Neural cell (in vitro differentiated cells): Measurements from ENCODE around the gene LPCAT1. TPM values are rescaled to one million over a fixed set of nuclear protein-coding genes. Genes with fewer than 3 reads are reported as not detected.
"Not testable (repeated sequence)": the region's sequence is repeated elsewhere in the genome, so short reads cannot be mapped to it uniquely, and the experiment has no call there.

ENCODE experiments used
- H2AFZ ChIP-seq: fragments of 200-600, 300-800 bp; sonication (generic), shearing (Covaris generic); 2 replicates; pipeline ENCODE4 v1.6.0; 2014; ENCODE audit warnings: low read depth, mild to moderate bottlenecking, antibody characterized with exemption, low read length, moderate library complexity
- H3F3A ChIP-seq: fragments of 200-600 bp; shearing (Covaris generic); 2 replicates; pipeline ENCODE4 v1.6.1; 2016; ENCODE audit warnings: mild to moderate bottlenecking, moderate library complexity, mixed read lengths, antibody characterized with exemption, low read length; ENCODE audit not compliant: insufficient read depth, poor library complexity, severe bottlenecking
- H3K27ac ChIP-seq: fragments of 200-600, 300-800 bp; sonication (generic), shearing (Covaris generic); 2 replicates; pipeline ENCODE4 v1.5.1; 2014; ENCODE audit warnings: mild to moderate bottlenecking, low read length, moderate library complexity
- H3K27me3 ChIP-seq: fragments of 300-800, 200-600 bp; sonication (generic), shearing (Covaris generic); 2 replicates; pipeline ENCODE4 v1.6.0; 2014; ENCODE audit warnings: mild to moderate bottlenecking, low read depth, low read length, moderate library complexity; ENCODE audit not compliant: insufficient read depth
- H3K36me3 ChIP-seq: fragments of 300-800, 200-600 bp; sonication (generic), shearing (Covaris generic); 2 replicates; pipeline ENCODE4 v1.5.1; 2014; ENCODE audit warnings: mild to moderate bottlenecking, antibody characterized with exemption, low read length, moderate library complexity; ENCODE audit not compliant: insufficient read depth
- H3K4me2 ChIP-seq: fragments of 300-800, 200-600 bp; sonication (generic), shearing (Covaris generic); 2 replicates; pipeline ENCODE4 v1.6.0; 2014; ENCODE audit warnings: mild to moderate bottlenecking, low read length
- H3K4me3 ChIP-seq: fragments of 300-800, 200-600 bp; sonication (generic), shearing (Covaris generic); 2 replicates; pipeline ENCODE4 v1.5.1; 2014; ENCODE audit warnings: mild to moderate bottlenecking, low read length, moderate library complexity
- H3K79me2 ChIP-seq: fragments of 200-600 bp; shearing (Covaris generic); replicated peaks from 2 replicates; pipeline ENCODE4 v1.6.0; 2014; ENCODE audit warnings: mild to moderate bottlenecking, low read length, moderate library complexity; ENCODE audit not compliant: insufficient read depth
- H3K9ac ChIP-seq: fragments of 300-800, 200-600 bp; sonication (generic), shearing (Covaris generic); 2 replicates; pipeline ENCODE4 v1.6.1; 2016; ENCODE audit warnings: mild to moderate bottlenecking, low read length, mixed read lengths
- H3K9me2 ChIP-seq: fragments of 200-600 bp; shearing (Covaris generic); 2 replicates; pipeline ENCODE4 v1.6.1; 2016; ENCODE audit warnings: mild to moderate bottlenecking, low read length, mixed read lengths; ENCODE audit not compliant: insufficient read depth
- H3K9me3 ChIP-seq: fragments of 200-600, 300-800 bp; sonication (generic), shearing (Covaris generic); 2 replicates; pipeline ENCODE4 v1.6.1; 2016; ENCODE audit warnings: mild to moderate bottlenecking, mixed run types, low read length, moderate library complexity, mixed read lengths
- H4K20me1 ChIP-seq: fragments of 200-600 bp; shearing (Covaris generic); 2 replicates; pipeline ENCODE4 v1.6.1; 2016; ENCODE audit warnings: mild to moderate bottlenecking, mixed run types; ENCODE audit not compliant: insufficient read depth
- CTCF ChIP-seq: fragments of 450-650 bp; IDR thresholded peaks from 2 replicates; pipeline ENCODE4 v1.5.1; 2014; ENCODE audit warnings: antibody characterized with exemption, mild to moderate bottlenecking, moderate library complexity; ENCODE audit not compliant: poor library complexity, severe bottlenecking
- EP300 ChIP-seq: fragments of 450-650 bp; conservative IDR thresholded peaks from 2 replicates; pipeline ENCODE4 v1.6.1; 2014; ENCODE audit warnings: antibody characterized with exemption, mild to moderate bottlenecking, moderate library complexity; ENCODE audit not compliant: poor library complexity, severe bottlenecking
- EZH2 ChIP-seq: fragments of 200-600, 300-800 bp; shearing (Covaris generic), sonication (generic); IDR thresholded peaks from 2 replicates; pipeline ENCODE4 v1.6.1; 2014; ENCODE audit warnings: antibody characterized with exemption, low read length, borderline replicate concordance, mild to moderate bottlenecking; ENCODE audit not compliant: insufficient read depth, poor library complexity, severe bottlenecking
- MXI1 ChIP-seq: fragments of 450-650 bp; conservative IDR thresholded peaks from 2 replicates; pipeline ENCODE4 v1.6.1; 2014; ENCODE audit warnings: antibody characterized with exemption, mild to moderate bottlenecking; ENCODE audit not compliant: poor library complexity, severe bottlenecking
- POLR2AphosphoS5 ChIP-seq: IDR thresholded peaks from 2 replicates; pipeline ENCODE4 v1.6.1; 2012
- RAD21 ChIP-seq: fragments of 450-650 bp; conservative IDR thresholded peaks from 2 replicates; pipeline ENCODE4 v1.6.1; 2014; ENCODE audit warnings: antibody characterized with exemption, mild to moderate bottlenecking, moderate library complexity
- REST ChIP-seq: IDR thresholded peaks from 2 replicates; pipeline ENCODE4 v1.6.1; 2012; ENCODE audit warnings: borderline replicate concordance
- SMC3 ChIP-seq: fragments of 450-650 bp; conservative IDR thresholded peaks from 2 replicates; pipeline ENCODE4 v1.6.1; 2014; ENCODE audit warnings: antibody characterized with exemption, mild to moderate bottlenecking, moderate library complexity; ENCODE audit not compliant: poor library complexity
- TAF1 ChIP-seq: IDR thresholded peaks from 2 replicates; pipeline ENCODE4 v1.6.1; 2012; ENCODE audit warnings: low read depth
- polyA plus RNA-seq: library from polyadenylated mRNA; depleted of rRNA; stranded (reverse); fragments of >200 nt; gene quantifications from 2 replicates; pipeline ENCODE4 v1.2.3, GENCODE V29; 2014

The LPCAT1 gene
- polyA plus RNA-seq, 1 donor from 2014 or later, result 61.8 TPM

GRCh38 chr5:1570975-1571374 lies 47.2 kb upstream of the LPCAT1 start:
- Histone ChIP-seq H3K4me2 (no peak overlapping the region), H3K4me3 (no peak overlapping the region), H2AFZ (no peak overlapping the region), H3K9ac (no peak overlapping the region), H3K27me3 (no peaks in the 10 kb centered on the region), H3K27ac (no peak overlapping the region), H3K9me2 (no peaks in the 10 kb centered on the region), H4K20me1 (no peaks in the 10 kb centered on the region), H3K36me3 (no peaks in the 10 kb centered on the region), H3K79me2 (no peaks in the 10 kb centered on the region), H3F3A (no peaks in the 10 kb centered on the region), H3K9me3 (no peaks in the 10 kb centered on the region)
- TF ChIP-seq POLR2AphosphoS5, result no peak
- TF ChIP-seq REST, result no peak
- TF ChIP-seq TAF1, result no peak
- TF ChIP-seq CTCF, result no peak
- no peak for TF ChIP-seq RAD21
- TF ChIP-seq EP300, result no peak
- TF ChIP-seq SMC3, result no peak
- TF ChIP-seq EZH2, result no peak
- no peak for TF ChIP-seq MXI1

- no peak for TF ChIP-seq REST
- TF ChIP-seq MXI1, result no peak
- TF ChIP-seq RAD21, result no peak
- TF ChIP-seq SMC3, result no peak
- no peak for TF ChIP-seq TAF1
- no peak for TF ChIP-seq EZH2
- no peak for TF ChIP-seq POLR2AphosphoS5
- TF ChIP-seq EP300, result no peak
- TF ChIP-seq CTCF, result no peak
- Histone ChIP-seq H2AFZ (no peak overlapping the region), H3K27ac (no peak overlapping the region), H3K36me3 (no peaks in the 10 kb centered on the region), H3K4me3 (no peak overlapping the region), H3K79me2 (no peaks in the 10 kb centered on the region), H3K9ac (no peak overlapping the region), H3K27me3 (no peaks in the 10 kb centered on the region), H3K4me2 (no peak overlapping the region), H3K9me3 (no peaks in the 10 kb centered on the region), H4K20me1 (no peaks in the 10 kb centered on the region), H3K9me2 (no peaks in the 10 kb centered on the region), H3F3A (no peaks in the 10 kb centered on the region)
Measured at GRCh38 chr5:1568201-1568979, 44.6 kb upstream of the LPCAT1 start.

- H4K20me1 ChIP-seq, H2AFZ ChIP-seq, H3K9me2 ChIP-seq, H3K27me3 ChIP-seq, H3K36me3 ChIP-seq, H3K4me3 ChIP-seq, H3K9me3 ChIP-seq, H3K27ac ChIP-seq, H3K9ac ChIP-seq, H3F3A ChIP-seq, H3K4me2 ChIP-seq, H3K79me2 ChIP-seq: not testable (repeated sequence)
Measured at GRCh38 chr5:1567527-1568200, 43.9 kb upstream of the LPCAT1 start.
